D341Med (cell line): ENCODE data around the gene DDX39A.
A peak's percentile ranks its signal among the peaks of the same experiment; 100 is the strongest.
"Not testable (repeated sequence)": the region's sequence is repeated elsewhere in the genome, so short reads cannot be mapped to it uniquely, and the experiment has no call there.

Source experiments
- DNase-seq: peaks from one replicate; pipeline ENCODE4 v3.0.0; 2012; ENCODE audit warnings: low spot score

DDX39A gene

GRCh38 chr19:14419106-14419813, at the start of gene DDX39A:
Gene DDX39A, minus strand, starts transcription at chr19:14419341. Its CDS starts 6,121 bp downstream, at chr19:14413220.
- DNase-seq: peak; percentile 97

- no peak for DNase-seq
Observed at GRCh38 chr19:14467816-14468215, 48.7 kb upstream of the DDX39A start.

GRCh38 chr19:14467391-14467790, 48.2 kb upstream of the DDX39A start:
- DNase-seq: no peak

GRCh38 chr19:14463747-14464146, 44.6 kb upstream of the DDX39A start:
- no peak for DNase-seq

- DNase-seq: not testable (repeated sequence)
Observed at GRCh38 chr19:14462401-14462800, 43.3 kb upstream of the DDX39A start.

- no peak for DNase-seq
Observed at GRCh38 chr19:14460935-14461334, 41.8 kb upstream of the DDX39A start.

- peak; percentile 6 for DNase-seq
Observed at GRCh38 chr19:14459703-14460102, 40.6 kb upstream of the DDX39A start.

- DNase-seq: not testable (repeated sequence)
Observed at GRCh38 chr19:14452303-14452702, 33.2 kb upstream of the DDX39A start.

- no peak for DNase-seq
Observed at GRCh38 chr19:14450876-14451275, 31.7 kb upstream of the DDX39A start.

GRCh38 chr19:14450168-14450874, 31.2 kb upstream of the DDX39A start:
- DNase-seq: peak; percentile 83

- DNase-seq: no peak
Observed at GRCh38 chr19:14449321-14449720, 30.2 kb upstream of the DDX39A start.

- peak; percentile 5 for DNase-seq
Observed at GRCh38 chr19:14446336-14447036, 27.3 kb upstream of the DDX39A start.

- no peak for DNase-seq
Observed at GRCh38 chr19:14443632-14444216, 24.6 kb upstream of the DDX39A start.

- peak; percentile 21 for DNase-seq
Observed at GRCh38 chr19:14442891-14443631, 23.9 kb upstream of the DDX39A start.

- DNase-seq: peak; percentile 22
Observed at GRCh38 chr19:14441041-14441938, 22.1 kb upstream of the DDX39A start.

GRCh38 chr19:14440049-14440448, 20.9 kb upstream of the DDX39A start:
- DNase-seq: peak; percentile 21

GRCh38 chr19:14439014-14439413, 19.9 kb upstream of the DDX39A start:
- no peak for DNase-seq

- peak; percentile 9 for DNase-seq
Observed at GRCh38 chr19:14437578-14438140, 18.5 kb upstream of the DDX39A start.

- no peak for DNase-seq
Observed at GRCh38 chr19:14435320-14436050, 16.3 kb upstream of the DDX39A start.
